H9 (cell line): ENCODE results near the gene TMEM132C. TPM values are rescaled to one million over a fixed set of nuclear protein-coding genes. Genes with fewer than 3 reads are reported as not detected.

ENCODE experiments used
- DNase-seq: peaks from one replicate; pipeline ENCODE4 v3.0.0-alpha.2; 2017
- H2AFZ ChIP-seq: one replicate; pipeline ENCODE4 v1.6.1; 2013; ENCODE audit warnings: mild to moderate bottlenecking, low read length, control low read depth, moderate library complexity
- H2AK5ac ChIP-seq: 2 replicates; pipeline ENCODE4 v1.6.1; 2013; ENCODE audit warnings: low read length, control low read depth, mixed read lengths; ENCODE audit not compliant: insufficient read length
- H2BK120ac ChIP-seq: one replicate; pipeline ENCODE4 v1.6.1; 2013; ENCODE audit warnings: low read depth, mild to moderate bottlenecking, low read length, control low read depth, inconsistent platforms; ENCODE audit not compliant: poor library complexity, severe bottlenecking
- H2BK12ac ChIP-seq: 2 replicates; pipeline ENCODE4 v1.6.1; 2013; ENCODE audit warnings: low read length, control low read depth, mixed read lengths, low read depth; ENCODE audit not compliant: insufficient read length
- H2BK15ac ChIP-seq: 2 replicates; pipeline ENCODE4 v1.6.1; 2013; ENCODE audit warnings: low read depth, low read length, control low read depth
- H2BK20ac ChIP-seq: one replicate; pipeline ENCODE4 v1.6.1; 2013; ENCODE audit warnings: low read depth, mild to moderate bottlenecking, low read length, control low read depth, inconsistent platforms; ENCODE audit not compliant: poor library complexity, severe bottlenecking
- H2BK5ac ChIP-seq: 2 replicates; pipeline ENCODE4 v1.6.1; 2013; ENCODE audit warnings: low read length, control low read depth, mixed read lengths; ENCODE audit not compliant: insufficient read length
- H3K14ac ChIP-seq: 2 replicates; pipeline ENCODE4 v1.6.1; 2013; ENCODE audit warnings: low read length, control low read depth; ENCODE audit not compliant: insufficient read depth
- H3K18ac ChIP-seq: 2 replicates; pipeline ENCODE4 v1.6.1; 2013; ENCODE audit warnings: low read depth, mild to moderate bottlenecking, mixed read lengths, low read length, control low read depth; ENCODE audit not compliant: insufficient read length
- H3K23ac ChIP-seq: 2 replicates; pipeline ENCODE4 v1.6.1; 2013; ENCODE audit warnings: low read length, control low read depth, mixed read lengths, low read depth; ENCODE audit not compliant: insufficient read length
- H3K23me2 ChIP-seq: 2 replicates; pipeline ENCODE4 v1.6.1; 2013; ENCODE audit warnings: low read depth, mild to moderate bottlenecking, mixed read lengths, low read length, control low read depth; ENCODE audit not compliant: insufficient read length, poor library complexity, severe bottlenecking
- H3K27ac ChIP-seq: 2 replicates; pipeline ENCODE4 v1.5.1; 2013; ENCODE audit warnings: low read length, control low read depth, mixed read lengths, low read depth; ENCODE audit not compliant: insufficient read length
- H3K27me3 ChIP-seq: 2 replicates; pipeline ENCODE4 v1.6.1; 2013; ENCODE audit warnings: low read length, control low read depth, inconsistent platforms; ENCODE audit not compliant: insufficient read depth
- H3K4ac ChIP-seq: 2 replicates; pipeline ENCODE4 v1.6.1; 2013; ENCODE audit warnings: low read depth, mild to moderate bottlenecking, control low read depth, inconsistent platforms, low read length, moderate library complexity
- H3K4me1 ChIP-seq: 2 replicates; pipeline ENCODE4 v1.6.1; 2013; ENCODE audit warnings: low read length, control low read depth, inconsistent platforms; ENCODE audit not compliant: insufficient read depth
- H3K4me2 ChIP-seq: 2 replicates; pipeline ENCODE4 v1.6.1; 2013; ENCODE audit warnings: low read length, control low read depth, mixed read lengths; ENCODE audit not compliant: insufficient read length, insufficient read depth
- H3K56ac ChIP-seq: 2 replicates; pipeline ENCODE4 v1.6.1; 2013; ENCODE audit warnings: low read depth, mild to moderate bottlenecking, mixed read lengths, low read length, control low read depth; ENCODE audit not compliant: insufficient read length
- H3K79me1 ChIP-seq: 2 replicates; pipeline ENCODE4 v1.6.1; 2013; ENCODE audit warnings: low read depth, mild to moderate bottlenecking, moderate library complexity, low read length, control low read depth, inconsistent platforms; ENCODE audit not compliant: insufficient read depth, poor library complexity, severe bottlenecking
- H3K79me2 ChIP-seq: 2 replicates; pipeline ENCODE4 v1.6.1; 2013; ENCODE audit warnings: low read length, control low read depth, inconsistent platforms; ENCODE audit not compliant: insufficient read depth
- H3K9ac ChIP-seq: 2 replicates; pipeline ENCODE4 v1.6.1; 2013; ENCODE audit warnings: low read length, control low read depth, mixed read lengths; ENCODE audit not compliant: insufficient read length; ENCODE audit errors: extremely low read depth
- H3K9me3 ChIP-seq: one replicate; pipeline ENCODE4 v1.6.1; 2013; ENCODE audit warnings: low read depth, low read length, inconsistent platforms; ENCODE audit not compliant: control insufficient read depth
- H3T11ph ChIP-seq: one replicate; pipeline ENCODE4 v1.6.1; 2013; ENCODE audit warnings: mild to moderate bottlenecking, low read length, control low read depth, inconsistent platforms
- H4K20me1 ChIP-seq: one replicate; pipeline ENCODE4 v1.6.1; 2013; ENCODE audit not compliant: control insufficient read depth, insufficient read length, insufficient read depth
- H4K5ac ChIP-seq: 2 replicates; pipeline ENCODE4 v1.6.1; 2013; ENCODE audit warnings: low read depth, mild to moderate bottlenecking, mixed read lengths, low read length, control low read depth; ENCODE audit not compliant: insufficient read length
- H4K8ac ChIP-seq: replicated peaks from 2 replicates; pipeline ENCODE4 v1.6.1; 2013; ENCODE audit warnings: low read length, control low read depth, mixed read lengths, low read depth; ENCODE audit not compliant: insufficient read length
- H4K91ac ChIP-seq: 2 replicates; pipeline ENCODE4 v1.6.1; 2013; ENCODE audit warnings: low read depth, mild to moderate bottlenecking, moderate library complexity, mixed read lengths, low read length, control low read depth; ENCODE audit not compliant: insufficient read length
- H3K27ac Mint-ChIP-seq, 3 experiments: 2 replicates in 2 of 3; 3 replicates in 1 of 3; pipeline ENCODE4 v1.8.0; 2020 to 2021; ENCODE audit warnings: mixed read lengths in 3 of 3, mild to moderate bottlenecking in 1 of 3, moderate library complexity in 1 of 3
- H3K27me3 Mint-ChIP-seq: 2 replicates; pipeline ENCODE4 v1.8.0; 2021; ENCODE audit warnings: low read depth, mild to moderate bottlenecking, moderate library complexity, mixed read lengths
- H3K36me3 Mint-ChIP-seq, 3 experiments: 2 replicates in 2 of 3; 3 replicates in 1 of 3; pipeline ENCODE4 v1.8.0; 2020 to 2021; ENCODE audit warnings: low read depth in 3 of 3, mixed read lengths in 3 of 3; ENCODE audit not compliant: insufficient read depth in 1 of 3
- H3K4me1 Mint-ChIP-seq, 2 experiments: 2 replicates each; pipeline ENCODE4 v1.8.0; 2020; ENCODE audit warnings: mixed read lengths in 2 of 2
- H3K4me3 Mint-ChIP-seq, 2 experiments: 2 replicates in 1 of 2; 3 replicates in 1 of 2; pipeline ENCODE4 v1.8.0; 2020 to 2021; ENCODE audit warnings: mild to moderate bottlenecking in 2 of 2, mixed read lengths in 2 of 2, moderate library complexity in 1 of 2
- H3K9me3 Mint-ChIP-seq, 2 experiments: 2 replicates in 1 of 2; 3 replicates in 1 of 2; pipeline ENCODE4 v1.8.0; 2020; ENCODE audit warnings: mild to moderate bottlenecking in 2 of 2, mixed read lengths in 2 of 2, moderate library complexity in 1 of 2
- CTCF ChIP-seq: fragments of 200-600 bp; sonication (generic); conservative IDR thresholded peaks from 3 replicates; pipeline ENCODE4 v1.8.0; 2021; ENCODE audit warnings: antibody characterized with exemption, mild to moderate bottlenecking
- WGBS: extraction: QIAGEN DNeasy Blood & Tissue Kit; methylation state at CpG from one replicate; pipeline ENCODE4 v1.1.7; 2013; ENCODE audit warnings: missing lambda C conversion rate, low lambda C conversion rate, mixed read lengths; ENCODE audit not compliant: insufficient read length; ENCODE audit errors: extremely low coverage; 5-methylcytosine and 5-hydroxymethylcytosine counted together
- total RNA-seq: library from RNA; stranded (reverse); gene quantifications from 2 replicates; pipeline ENCODE4 v1.2.1, GENCODE V29; 2021

TMEM132C gene
- total RNA-seq, 1 experiment from 2014 or later: 0.22 TPM

- H3K4me1 ChIP-seq: no peaks in the 10 kb centered on the region; the same call in 1 of the 2 replicates
- H3K9me3 Mint-ChIP-seq: no peaks in the 10 kb centered on the region; a peak in 2 of 5 replicates
- no peaks in the 10 kb centered on the region for H3K27me3 ChIP-seq
- peaks cover 3% of the 10 kb centered on the region for H3K27me3 Mint-ChIP-seq
- H3K79me1 ChIP-seq: no peaks in the 10 kb centered on the region
- no peak overlapping the region for H2BK120ac ChIP-seq
- no peak overlapping the region for H3K4me3 Mint-ChIP-seq
- H4K91ac ChIP-seq: no peak overlapping the region
- H3K36me3 Mint-ChIP-seq: no peaks in the 10 kb centered on the region; a peak in 2 of 7 replicates
- H3T11ph ChIP-seq: no peak overlapping the region
- no peak overlapping the region for H3K14ac ChIP-seq
- H3K18ac ChIP-seq: no peak overlapping the region
- H4K5ac ChIP-seq: no peak overlapping the region
- H2AFZ ChIP-seq: no peak overlapping the region
- H3K9ac ChIP-seq: no peak overlapping the region
- no peaks in the 10 kb centered on the region for H3K9me3 ChIP-seq
- no peak overlapping the region for H4K8ac ChIP-seq
- no peak overlapping the region for H2BK5ac ChIP-seq
- H3K23me2 ChIP-seq: no peaks in the 10 kb centered on the region
- H3K23ac ChIP-seq: no peak overlapping the region
- DNase-seq: no peak
- H2AK5ac ChIP-seq: no peak overlapping the region
- H3K4me1 Mint-ChIP-seq: peaks cover 23 to 30% of the 10 kb centered on the region in 2 experiments
- no peak overlapping the region for H3K27ac ChIP-seq
- no CpG with 5 or more reads among the region's 6 CpGs for WGBS
- H2BK12ac ChIP-seq: no peak overlapping the region
- H3K79me2 ChIP-seq: no peaks in the 10 kb centered on the region
- H3K56ac ChIP-seq: no peak overlapping the region
- no peak overlapping the region for H3K4me2 ChIP-seq
- H3K27ac Mint-ChIP-seq: no peak overlapping the region
- H4K20me1 ChIP-seq: no peaks in the 10 kb centered on the region
- no peak for TF ChIP-seq CTCF
- no peak overlapping the region for H2BK15ac ChIP-seq
- no peak overlapping the region for H3K4ac ChIP-seq
- no peak overlapping the region for H2BK20ac ChIP-seq
Observed at GRCh38 chr12:128228581-128228980, 38.4 kb upstream of the TMEM132C start.
